B cell (primary cell): ENCODE measurements around the gene LGR5.

Experiments
- EZH2 ChIP-seq: IDR thresholded peaks from 2 replicates; pipeline ENCODE4 v1.6.1; 2012; ENCODE audit warnings: borderline replicate concordance, low read depth, mild to moderate bottlenecking, moderate library complexity, low read length; ENCODE audit not compliant: insufficient read depth, poor library complexity, severe bottlenecking
- TF ChIP-seq, protein P1 (sequence below): fragments of 200-600 bp; IDR thresholded peaks from one replicate; pipeline ENCODE4 v1.8.0; 2022; ENCODE audit warnings: antibody characterized with exemption, mild to moderate bottlenecking

DNA sequence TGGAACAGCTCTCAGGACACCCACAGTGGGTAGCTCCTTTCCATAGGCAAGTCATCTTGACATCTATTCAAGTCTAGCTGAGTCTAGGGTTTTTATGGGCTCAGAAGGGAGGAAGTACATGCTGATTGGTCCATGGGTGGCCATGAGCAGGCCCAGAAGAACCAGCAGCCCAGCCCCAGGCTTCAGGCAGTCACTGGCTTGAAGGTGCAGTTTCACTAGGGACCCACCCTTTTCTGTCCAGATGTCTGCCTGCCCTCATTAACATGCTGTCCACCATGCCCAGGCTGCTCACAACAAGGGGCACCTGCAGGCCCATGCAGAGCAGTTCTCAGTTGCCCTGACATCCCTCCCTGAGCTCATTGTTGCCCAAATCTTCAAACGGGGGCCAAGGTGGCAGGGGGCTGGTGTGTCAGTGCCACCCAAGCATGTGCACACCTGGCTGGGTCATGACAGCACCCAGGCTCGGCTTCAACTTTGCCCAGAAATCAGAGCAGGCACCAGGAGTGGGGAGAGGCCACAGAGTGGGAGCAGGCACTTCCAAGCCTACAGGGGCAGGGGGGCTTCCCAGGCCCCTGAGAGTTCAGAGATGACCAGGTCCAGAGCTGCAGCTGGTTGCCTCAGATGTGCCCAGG, 18.7 kb upstream of the LGR5 start:
- TF ChIP-seq, protein P1, sequence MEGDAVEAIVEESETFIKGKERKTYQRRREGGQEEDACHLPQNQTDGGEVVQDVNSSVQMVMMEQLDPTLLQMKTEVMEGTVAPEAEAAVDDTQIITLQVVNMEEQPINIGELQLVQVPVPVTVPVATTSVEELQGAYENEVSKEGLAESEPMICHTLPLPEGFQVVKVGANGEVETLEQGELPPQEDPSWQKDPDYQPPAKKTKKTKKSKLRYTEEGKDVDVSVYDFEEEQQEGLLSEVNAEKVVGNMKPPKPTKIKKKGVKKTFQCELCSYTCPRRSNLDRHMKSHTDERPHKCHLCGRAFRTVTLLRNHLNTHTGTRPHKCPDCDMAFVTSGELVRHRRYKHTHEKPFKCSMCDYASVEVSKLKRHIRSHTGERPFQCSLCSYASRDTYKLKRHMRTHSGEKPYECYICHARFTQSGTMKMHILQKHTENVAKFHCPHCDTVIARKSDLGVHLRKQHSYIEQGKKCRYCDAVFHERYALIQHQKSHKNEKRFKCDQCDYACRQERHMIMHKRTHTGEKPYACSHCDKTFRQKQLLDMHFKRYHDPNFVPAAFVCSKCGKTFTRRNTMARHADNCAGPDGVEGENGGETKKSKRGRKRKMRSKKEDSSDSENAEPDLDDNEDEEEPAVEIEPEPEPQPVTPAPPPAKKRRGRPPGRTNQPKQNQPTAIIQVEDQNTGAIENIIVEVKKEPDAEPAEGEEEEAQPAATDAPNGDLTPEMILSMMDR, result no peak
- no peak for TF ChIP-seq EZH2
